GM21528 (cell line): Measurements from ENCODE around the gene EGLN2.
"Not testable (repeated sequence)": the region's sequence is repeated elsewhere in the genome, so short reads cannot be mapped to it uniquely, and the experiment has no call there.

Source experiments
- ATAC-seq: cut with Tn5 transposase; IDR thresholded peaks from one replicate; pipeline ENCODE4 v1.9.1; 2021; ENCODE audit warnings: mild to moderate bottlenecking, moderate library complexity; ENCODE audit not compliant: unreplicated experiment, low FRiP score

Gene EGLN2

DNA sequence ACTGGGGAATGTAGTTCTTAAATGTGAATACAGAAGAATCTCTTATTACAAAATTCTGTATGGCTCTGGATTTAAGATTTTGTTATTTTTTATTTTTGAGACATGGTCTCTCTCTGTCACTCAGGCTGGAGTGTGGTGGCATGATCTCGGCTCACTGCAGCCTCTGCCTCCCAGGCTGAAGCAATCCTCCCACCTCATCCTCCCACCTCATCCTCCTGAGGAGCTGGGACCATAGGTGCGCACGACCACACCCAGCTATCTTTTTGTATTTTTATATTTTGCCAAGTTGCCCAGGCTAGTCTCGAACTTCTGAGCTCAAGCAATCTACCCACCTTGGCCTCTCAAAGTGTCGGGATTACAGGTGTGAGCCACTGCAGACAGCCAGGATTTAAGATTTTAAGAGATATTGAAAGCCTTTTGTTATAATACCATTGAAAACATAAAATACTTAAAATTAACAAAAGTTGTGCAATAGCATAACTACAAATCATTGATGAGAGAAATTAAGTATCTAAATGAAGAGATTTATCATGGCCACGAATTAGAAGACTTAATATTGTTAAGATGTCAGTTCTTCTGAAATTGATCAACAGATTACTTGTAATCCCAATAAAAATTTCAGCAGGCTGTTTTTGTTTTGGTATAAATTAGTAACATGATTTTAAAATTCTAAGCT is 37.9 kb downstream of the EGLN2 start:
- ATAC-seq: no peak

DNA sequence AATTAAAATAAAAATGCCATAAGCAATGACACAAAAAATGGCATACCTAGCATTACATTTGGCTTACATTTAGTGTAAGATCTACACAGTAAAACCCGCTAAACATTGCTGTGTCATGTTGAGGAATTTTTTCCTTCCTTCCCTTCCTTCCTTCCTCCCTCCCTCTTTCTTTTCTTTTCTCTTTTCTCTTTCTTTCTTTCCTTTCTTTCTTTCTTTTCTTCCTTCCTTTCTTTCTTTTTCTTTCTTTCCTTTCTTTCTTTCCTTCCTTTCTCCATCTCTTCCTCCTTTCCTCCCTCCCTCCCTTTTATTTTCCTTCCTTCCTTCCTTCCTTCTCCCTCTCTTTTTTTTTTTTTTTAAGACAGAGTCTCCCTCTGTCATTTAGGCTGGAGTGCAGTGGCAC is 39.5 kb downstream of the EGLN2 start:
- ATAC-seq: not testable (repeated sequence)

DNA sequence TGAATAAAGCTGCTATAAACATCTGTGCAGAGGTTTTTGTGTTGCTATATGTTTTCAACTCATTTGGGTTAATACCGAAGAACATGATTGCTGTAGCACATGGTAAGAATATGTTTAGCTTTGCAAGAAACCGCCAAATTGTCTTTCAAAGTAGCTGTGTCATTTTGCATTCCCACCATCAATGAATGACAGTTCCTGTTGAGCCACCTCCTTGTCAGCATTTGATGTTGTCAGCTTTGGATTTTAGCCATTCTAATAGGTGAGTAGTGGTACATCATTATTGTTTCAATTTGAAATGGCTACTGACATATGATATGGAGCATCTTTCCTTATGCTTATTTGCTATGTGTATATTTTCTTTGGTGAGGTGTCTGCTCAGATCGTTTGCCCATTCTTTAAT is 43.0 kb downstream of the EGLN2 start:
- not testable (repeated sequence) for ATAC-seq

DNA sequence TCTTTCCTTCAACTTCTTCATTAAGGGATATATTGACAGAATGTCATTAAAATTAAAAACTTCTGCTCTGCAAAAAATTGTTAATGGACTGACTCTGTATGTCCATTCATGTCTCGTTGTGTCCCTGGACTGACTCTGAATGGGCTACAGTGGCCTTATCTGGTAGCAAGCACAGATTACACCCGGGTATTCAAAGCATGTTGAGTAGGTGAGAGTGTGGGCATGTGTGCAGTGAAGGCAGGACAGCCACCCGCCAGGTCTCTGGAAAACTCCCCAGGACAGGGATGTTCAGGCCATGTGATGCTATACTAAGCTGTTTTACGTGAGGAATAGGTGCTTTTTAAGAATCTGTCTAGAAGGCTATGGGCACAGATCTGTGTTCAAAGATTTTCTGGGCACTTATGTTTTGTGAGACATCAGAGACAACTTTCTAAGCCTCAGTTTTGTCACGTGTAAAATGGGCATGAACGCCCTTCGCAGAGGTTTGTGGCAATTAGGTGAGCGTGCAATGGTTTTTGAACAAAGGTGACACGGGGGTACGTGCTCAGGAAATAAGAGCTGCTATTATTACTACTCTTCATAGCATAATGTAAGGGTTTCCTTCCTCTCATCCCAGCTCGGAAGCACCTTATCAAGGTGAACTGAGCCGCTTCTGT is 44.1 kb downstream of the EGLN2 start:
- not testable (repeated sequence) for ATAC-seq

DNA sequence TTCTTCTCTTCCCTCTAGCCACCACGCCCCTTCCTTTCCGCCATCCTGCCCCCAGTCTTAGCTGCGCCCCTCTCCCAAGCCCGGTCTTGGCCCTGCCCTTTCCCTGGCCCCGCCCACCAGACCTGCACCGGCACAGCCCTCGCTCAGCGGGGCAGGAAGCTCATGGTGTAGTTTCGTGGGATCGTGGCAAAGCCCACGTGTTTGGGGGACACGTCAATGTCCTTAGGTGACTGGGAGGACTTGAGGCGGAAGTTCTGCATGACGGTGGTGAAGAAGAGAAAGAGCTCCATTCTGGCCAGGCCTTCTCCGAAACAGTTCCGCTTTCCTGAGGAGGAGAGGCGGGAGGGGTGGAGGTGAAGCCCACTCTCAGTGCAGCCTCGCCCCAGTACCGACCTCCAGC is 44.7 kb downstream of the EGLN2 start:
- not testable (repeated sequence) for ATAC-seq

DNA sequence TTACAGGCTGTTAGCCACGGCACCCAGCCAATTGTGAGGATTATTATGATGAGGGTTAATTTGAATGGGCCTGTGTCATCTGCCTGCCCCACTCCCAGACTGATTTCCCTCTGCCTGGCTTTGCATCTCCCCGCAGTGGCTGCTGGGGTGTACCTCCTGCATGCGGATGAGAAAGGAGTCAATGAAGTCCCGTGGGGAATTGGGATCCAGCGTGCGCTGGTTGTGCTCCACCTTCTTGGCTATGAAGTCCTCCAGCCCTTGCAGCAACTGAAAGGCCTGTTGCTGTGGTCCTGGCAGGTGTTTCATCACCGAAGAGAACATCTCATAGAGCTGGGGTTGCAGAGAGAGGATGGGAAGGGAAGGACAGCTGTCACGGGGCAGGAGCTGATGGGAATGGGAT is 47.7 kb downstream of the EGLN2 start:
- not testable (repeated sequence) for ATAC-seq

DNA sequence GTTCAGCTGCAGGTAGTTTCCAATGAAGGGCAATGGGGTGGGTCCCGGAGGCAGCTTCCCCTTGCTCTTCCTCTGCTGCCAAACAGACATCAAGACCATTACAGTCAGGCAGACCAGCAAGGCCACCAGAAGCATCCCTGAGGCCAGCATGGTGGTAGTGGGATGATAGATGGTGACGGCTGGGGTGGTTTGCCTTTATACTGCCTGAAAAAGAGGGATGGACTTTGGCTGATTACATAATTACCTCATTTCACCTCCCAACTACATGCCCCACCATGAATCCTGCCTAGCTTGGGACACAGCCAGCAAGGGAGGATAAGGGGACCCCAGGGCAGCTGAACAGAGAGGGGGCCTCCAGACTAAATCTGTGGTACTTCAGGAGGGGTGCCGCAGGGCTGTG is 51.3 kb downstream of the EGLN2 start, which contains the start of gene CYP2A6:
CYP2A6 (minus strand) TSS at position 171 of the 400 bp plus-strand sequence; CDS start at position 150, 21 bp downstream.
- ATAC-seq: not testable (repeated sequence)

DNA sequence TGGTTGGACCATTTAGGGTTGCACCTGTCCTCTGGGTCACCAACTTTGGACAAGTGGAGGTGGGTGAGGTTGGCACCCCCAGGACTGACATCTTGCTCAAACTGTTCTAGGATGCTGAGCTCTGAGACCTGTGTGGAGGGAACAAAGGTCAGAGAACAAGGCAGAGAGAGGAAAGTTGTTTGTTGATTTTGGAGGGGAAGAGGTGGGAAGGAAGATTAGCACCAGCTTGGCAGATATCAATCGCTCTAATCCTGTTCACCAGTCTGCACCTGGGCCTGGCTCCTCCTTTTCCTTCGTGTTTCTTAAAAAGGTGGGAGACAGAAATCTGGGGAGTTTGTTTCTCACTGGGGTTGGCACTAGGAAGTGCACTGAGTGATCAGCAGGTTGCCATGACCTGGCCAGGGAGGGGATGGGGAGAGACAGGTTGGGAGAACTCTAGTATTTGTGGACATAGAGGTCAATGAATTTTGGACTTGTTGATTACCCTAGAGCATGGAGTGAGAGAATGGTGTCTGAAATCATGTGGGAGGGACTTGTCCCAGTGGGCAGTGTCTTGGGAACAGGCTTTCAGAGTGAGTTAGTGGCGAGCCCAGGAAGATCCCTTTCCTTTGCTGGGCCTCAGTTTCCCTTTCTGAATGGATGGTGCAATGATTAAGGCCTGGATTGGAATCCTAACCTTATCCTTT is 53.6 kb downstream of the EGLN2 start:
- not testable (repeated sequence) for ATAC-seq
